HG02798 (cell line): ENCODE measurements around the gene NXT2.
"Not testable (repeated sequence)": the region's sequence is repeated elsewhere in the genome, so short reads cannot be mapped to it uniquely, and the experiment has no call there.

ENCODE experiments used
- ATAC-seq: cut with Tn5 transposase; IDR thresholded peaks from one replicate; pipeline ENCODE4 v1.9.1; 2021; ENCODE audit warnings: mild to moderate bottlenecking; ENCODE audit not compliant: unreplicated experiment, poor library complexity

The NXT2 gene

DNA sequence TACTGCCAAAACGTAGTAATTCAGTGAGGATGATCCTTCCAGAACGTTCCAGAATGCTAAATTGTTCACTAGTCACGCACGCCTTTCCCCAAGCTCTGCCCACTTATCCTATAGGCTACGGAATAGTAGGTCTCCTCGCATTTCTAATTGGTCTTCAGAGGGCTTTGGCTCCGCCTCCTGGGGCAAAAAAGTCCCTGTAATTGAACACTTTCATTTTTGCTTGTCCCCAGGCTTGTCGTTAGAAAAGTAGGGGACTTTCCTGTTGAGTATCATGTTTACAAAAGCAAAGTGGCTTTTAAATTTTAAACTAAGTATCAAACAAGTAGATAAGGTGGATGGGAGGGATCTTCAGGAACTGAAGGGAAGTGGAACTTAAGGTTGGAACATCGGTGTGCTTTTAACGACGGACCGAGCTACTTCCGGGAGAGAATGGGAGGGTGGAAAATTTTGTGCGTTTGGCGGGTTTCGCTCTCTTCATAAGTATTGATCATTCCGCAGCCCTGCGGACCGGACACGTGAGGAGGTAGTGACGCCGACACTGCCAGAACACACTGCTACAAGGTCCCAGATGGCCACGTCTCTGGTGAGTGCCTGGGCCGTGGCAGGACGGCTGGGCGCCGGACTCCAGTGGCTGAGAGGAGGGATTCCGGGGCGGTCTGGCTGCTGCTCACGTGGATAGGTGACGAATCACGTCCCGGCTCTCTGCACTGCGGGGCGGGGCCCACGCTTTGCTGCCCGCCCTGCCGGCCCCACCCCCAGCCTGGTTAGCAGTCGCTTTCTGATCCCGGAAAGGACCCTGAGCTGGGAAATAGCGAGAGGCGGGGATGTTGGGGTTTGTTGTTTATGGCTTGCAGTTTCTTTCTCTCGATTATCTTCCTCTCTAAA is at the start of gene NXT2:
Gene NXT2 (plus strand): TSS at position 406 of the 885 bp plus-strand sequence. CDS start 163 bp downstream, at position 569.
- peak; percentile 99 for ATAC-seq

- no peak for ATAC-seq
Measured at GRCh38 chrX:109487640-109488039, 49.0 kb upstream of the NXT2 start.

- no peak for ATAC-seq
Measured at GRCh38 chrX:109489174-109489573, 47.5 kb upstream of the NXT2 start.

- no peak for ATAC-seq
Measured at GRCh38 chrX:109498434-109498833, 38.2 kb upstream of the NXT2 start.

DNA sequence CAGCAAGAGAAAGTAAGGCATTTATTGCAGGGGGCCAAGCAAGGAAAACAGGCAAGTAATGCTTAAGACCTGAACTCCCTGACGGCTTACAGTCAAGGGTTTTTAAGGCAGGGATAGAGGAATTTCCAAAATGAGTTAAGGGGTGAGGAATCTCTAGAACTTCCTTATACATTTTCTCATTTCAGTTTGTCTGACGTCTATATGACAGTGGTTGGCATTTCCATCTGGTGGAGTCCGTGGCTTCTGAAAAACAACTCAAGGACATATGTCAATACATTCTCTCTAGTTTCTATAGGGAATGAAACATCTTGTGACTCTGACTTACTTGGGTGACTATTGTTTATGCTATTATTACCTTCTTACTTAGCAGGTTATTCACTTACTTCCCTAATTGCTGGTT is 35.5 kb upstream of the NXT2 start:
- no peak for ATAC-seq

GRCh38 chrX:109508915-109509314 is 27.7 kb upstream of the NXT2 start:
- ATAC-seq, result no peak

- no peak for ATAC-seq
Measured at GRCh38 chrX:109511113-109511512, 25.5 kb upstream of the NXT2 start.

DNA sequence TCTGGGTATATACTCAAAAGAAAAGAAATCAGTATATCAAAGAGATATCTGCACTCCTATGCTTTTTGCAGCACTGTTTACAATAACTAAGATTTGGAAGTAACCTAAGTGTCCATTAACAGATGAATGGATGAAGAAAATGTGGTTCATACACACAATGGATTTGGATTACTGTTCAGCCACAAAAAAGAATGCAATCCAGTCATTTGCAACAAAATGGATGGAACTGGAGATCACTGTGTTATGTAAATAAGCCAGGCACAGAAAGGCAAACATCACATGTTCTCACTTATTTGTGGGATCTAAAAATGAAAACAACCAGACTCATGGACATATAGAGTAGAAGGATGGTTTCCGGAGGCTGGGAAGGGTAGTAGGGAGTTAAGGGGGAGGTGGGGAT is 17.6 kb upstream of the NXT2 start:
- ATAC-seq, result no peak

- ATAC-seq, result no peak
Measured at GRCh38 chrX:109533005-109533404, 3.6 kb upstream of the NXT2 start.

- no peak for ATAC-seq
Measured at GRCh38 chrX:109533631-109534030, 3.0 kb upstream of the NXT2 start.

- ATAC-seq, result no peak
Measured at GRCh38 chrX:109534933-109535332, 1.7 kb upstream of the NXT2 start.

DNA sequence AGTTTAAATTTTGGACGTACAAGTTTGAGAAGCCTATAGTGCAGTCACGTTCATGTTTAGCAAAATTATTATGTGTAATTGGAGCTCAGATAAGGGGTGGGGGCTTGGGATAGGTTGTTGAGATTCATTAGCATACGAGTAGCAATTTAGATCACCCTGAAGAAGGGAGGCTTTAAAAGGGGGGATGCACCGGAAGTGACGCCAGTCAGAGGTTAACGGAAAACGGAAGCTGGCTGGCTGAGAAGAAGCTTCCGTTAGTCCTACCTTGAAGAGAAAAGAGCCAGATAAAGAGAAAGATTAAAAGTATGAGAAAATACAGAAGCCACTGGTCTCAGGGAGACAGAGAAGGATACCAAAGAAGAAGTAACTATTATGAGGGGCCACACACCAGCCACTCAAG is 1.1 kb upstream of the NXT2 start:
- no peak for ATAC-seq

GRCh38 chrX:109537324-109537665 is 651 bp downstream of the NXT2 start:
- no peak for ATAC-seq

GRCh38 chrX:109539007-109539406 is 2.4 kb downstream of the NXT2 start:
- ATAC-seq, result not testable (repeated sequence)

DNA sequence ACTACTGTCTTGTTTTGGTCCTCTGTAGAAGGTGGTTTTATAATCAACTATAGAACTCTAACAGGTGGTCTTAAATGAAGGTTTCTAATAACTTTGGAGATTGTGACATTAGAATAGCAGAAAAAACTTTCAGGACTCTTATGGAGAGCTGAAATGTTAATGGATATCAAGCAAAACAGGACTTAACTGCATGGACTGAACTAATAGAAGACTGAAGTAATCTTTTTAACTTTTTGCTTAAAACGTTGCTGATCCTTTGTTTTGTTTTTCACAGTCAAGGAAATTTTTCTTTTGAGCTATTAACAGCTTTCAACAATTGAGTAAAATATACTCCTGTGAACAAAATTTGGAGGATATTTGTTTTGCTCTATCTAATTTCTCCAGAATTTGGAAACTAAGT is 17.2 kb downstream of the NXT2 start:
- ATAC-seq, result no peak

- ATAC-seq, result not testable (repeated sequence)
Measured at GRCh38 chrX:109576083-109576482, 39.4 kb downstream of the NXT2 start.

GRCh38 chrX:109577055-109577454 is 40.4 kb downstream of the NXT2 start:
- ATAC-seq, result no peak

DNA sequence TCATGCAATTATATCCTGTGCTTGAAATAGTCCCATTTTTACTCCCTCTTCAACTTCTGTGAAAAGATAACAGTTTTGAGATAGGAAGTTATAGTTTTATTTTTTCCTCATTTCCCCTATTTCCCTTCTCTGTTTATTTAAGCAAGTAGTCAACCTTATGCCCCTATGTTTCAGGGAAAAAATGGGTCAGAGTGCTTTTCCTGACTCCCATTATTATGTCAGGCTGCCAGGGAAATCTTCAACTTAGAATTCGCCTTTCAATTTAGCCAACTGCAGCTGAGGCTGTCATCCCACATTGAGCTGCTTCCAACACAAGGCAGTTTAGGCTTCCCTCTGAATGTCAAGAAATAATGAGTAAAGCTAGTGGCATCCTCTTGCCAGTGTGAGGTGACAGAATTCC is 42.3 kb downstream of the NXT2 start:
- ATAC-seq, result no peak

GRCh38 chrX:109585488-109585887 is 48.8 kb downstream of the NXT2 start:
- ATAC-seq, result no peak

DNA sequence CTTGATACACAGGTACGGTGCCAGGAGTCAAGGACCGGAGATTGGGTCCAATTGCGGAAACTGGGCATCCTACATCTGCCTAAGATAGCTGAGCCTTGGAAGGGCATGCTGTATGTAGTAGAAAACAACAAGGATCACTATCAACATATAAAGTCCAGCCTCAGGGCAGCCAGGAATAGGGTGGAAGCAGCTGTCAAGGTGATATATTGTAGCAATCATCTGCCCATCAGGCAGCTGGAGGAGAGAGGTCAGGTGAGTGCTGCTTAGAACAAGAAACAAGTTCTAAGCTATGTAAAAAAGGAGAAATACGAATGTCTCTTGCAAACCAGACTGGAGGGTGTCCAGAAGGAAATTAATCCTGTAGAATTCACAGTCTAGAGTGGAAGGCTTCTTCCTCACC is 53.5 kb downstream of the NXT2 start:
- ATAC-seq, result no peak
